Activated CD8-positive, alpha-beta memory T cell treated with anti-CD3 and anti-CD28 coated beads, Interleukin-2, amount 50 U/mL, for 1 hour (primary cell): ENCODE measurements around the gene USP34.
A peak's percentile ranks its signal among the peaks of the same experiment; 100 is the strongest.
"Not testable (repeated sequence)": the region's sequence is repeated elsewhere in the genome, so short reads cannot be mapped to it uniquely, and the experiment has no call there.

Experiments
- DNase-seq: peaks from one replicate; pipeline ENCODE4 v3.0.0-alpha.2; 2020; ENCODE audit errors: extremely low read depth

The USP34 gene

GRCh38 chr2:61185231-61185728, 285.6 kb downstream of the USP34 start:
- no peak for DNase-seq

- DNase-seq = no peak
Observed at GRCh38 chr2:61184263-61184662, 286.6 kb downstream of the USP34 start.

DNA sequence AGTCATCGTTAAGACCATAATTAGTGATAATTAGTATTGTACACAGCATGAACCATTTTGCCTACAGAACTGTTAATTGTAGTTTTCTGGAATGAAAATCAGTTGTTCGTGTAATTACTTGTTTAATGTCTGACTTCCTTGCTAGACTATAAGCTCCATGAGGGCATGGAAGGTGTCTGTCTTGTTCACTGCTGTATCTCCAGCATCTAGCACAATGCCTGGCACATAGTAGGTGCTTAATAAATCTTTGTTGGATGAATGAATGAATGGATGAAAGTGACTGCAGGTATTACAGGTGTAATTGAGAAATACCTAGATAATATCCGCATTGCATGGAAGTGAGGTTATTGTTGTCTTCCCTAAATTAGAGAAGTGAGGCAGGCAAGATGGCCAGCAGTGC, 287.1 kb downstream of the USP34 start:
- no peak for DNase-seq

GRCh38 chr2:61182059-61182383, 288.9 kb downstream of the USP34 start:
- no peak for DNase-seq

GRCh38 chr2:61181382-61182058, 289.4 kb downstream of the USP34 start:
- no peak for DNase-seq

DNA sequence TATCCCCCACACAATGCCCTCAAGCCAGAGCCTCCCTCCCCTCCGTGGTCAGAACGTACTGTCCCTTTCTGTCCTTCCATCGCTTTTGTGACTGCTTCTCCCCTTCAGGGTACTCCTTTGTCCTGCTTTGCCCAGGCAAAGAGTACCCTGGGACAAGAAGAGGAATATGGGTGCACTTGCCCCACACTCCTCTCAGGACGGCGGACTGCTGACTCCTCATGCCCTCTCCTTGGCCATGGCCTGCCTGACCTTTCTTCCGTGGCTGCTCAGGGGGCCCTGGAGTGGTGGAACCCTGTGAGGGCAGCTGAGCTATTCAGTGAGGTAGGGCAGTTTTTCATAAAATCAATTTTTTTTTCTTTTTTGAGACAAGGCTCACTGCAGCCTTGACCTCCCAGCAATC, 290.2 kb downstream of the USP34 start:
- DNase-seq = no peak

DNA sequence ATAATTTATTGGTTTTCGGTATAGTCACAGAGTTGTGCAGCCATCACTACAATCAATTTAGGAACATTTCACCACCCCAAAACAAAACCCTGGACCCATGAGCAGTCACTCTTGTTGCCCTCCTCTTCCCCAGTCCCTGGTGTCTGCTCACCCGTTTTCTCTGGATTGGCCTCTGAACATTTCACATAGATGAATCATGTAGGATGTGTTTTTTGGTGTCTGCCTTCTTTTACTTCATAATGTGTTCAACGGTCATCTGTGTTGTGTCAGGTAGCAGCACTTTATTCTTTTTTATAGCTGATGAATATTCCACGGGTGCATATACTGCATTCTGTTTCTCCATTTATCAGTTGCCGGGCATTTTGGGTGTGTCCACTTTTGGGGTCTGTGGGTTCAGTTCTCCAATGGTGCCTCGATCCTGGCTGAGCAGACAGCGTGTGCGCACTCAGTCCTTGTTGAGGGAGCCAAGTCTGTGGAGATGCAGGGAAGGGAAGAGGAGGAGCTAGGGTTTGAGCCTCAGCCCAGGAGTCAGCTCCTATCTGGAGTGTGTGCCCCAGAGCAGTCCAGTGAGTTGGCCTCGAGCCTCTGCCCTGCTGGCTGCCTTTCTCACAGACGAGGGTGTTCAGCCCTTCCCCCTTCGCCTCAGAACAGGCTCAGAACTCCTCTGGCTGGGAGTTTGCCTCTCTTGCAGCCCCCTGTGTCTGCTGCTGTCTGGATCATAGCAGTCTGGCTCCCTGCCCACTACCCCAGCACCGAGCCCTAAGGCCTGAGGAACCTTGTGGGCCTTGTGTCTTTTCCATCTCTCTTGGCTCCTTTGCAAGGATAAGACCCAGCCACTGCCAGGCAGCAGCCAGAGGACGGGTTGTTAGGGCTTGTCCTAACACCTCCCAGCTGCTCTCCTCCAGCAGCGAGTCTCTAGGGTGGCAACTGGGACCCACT, 290.9 kb downstream of the USP34 start:
- DNase-seq = no peak

DNA sequence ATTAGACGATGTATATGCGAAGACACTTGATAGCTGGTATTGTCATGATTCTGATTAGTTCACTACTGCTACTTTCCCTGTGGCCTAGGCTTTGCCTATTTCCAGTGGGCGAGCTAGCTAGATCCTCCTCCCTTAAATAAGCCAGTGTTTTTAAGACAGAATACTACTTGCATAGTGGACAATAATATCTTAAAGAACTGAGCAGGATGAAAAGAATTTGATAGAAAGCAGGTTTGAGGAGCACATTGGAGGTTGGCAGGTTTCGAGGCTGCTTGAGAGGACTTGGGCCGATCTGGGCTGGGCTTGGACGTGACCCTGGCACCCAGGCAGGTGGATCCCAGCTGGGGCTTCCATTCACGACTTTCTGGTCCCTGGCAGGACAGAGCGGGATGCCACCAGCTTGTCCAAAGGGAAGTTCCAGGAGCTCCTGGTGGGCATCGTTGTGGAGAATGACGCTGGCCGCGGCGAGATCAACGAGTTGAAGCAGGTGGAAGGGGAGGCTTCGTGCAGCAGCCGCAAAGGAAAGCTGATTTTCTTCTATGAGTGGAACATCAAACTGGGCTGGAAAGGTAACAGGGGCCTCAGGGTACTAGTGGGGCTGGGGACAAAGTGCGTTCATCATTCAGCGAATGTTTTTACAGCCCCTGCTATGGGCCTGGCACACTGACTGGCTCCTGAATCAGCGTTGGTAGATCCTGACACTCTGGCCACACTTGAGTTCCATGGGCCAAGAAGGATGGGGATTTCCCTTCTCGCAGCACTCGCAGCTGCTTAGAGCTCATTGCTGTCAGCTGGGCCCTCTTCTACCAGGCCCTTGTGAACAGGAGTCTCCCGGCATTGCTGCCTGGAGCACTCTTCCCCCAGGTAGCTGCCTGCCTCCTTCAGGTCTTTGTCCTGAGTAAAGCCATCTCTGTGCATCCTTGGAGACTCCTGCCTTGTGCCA, 292.0 kb downstream of the USP34 start:
- DNase-seq = no peak

- peak; percentile 12 for DNase-seq
Observed at GRCh38 chr2:61177727-61178549, 292.9 kb downstream of the USP34 start.

- DNase-seq = peak; percentile 58
Observed at GRCh38 chr2:61176755-61177726, 293.8 kb downstream of the USP34 start.

DNA sequence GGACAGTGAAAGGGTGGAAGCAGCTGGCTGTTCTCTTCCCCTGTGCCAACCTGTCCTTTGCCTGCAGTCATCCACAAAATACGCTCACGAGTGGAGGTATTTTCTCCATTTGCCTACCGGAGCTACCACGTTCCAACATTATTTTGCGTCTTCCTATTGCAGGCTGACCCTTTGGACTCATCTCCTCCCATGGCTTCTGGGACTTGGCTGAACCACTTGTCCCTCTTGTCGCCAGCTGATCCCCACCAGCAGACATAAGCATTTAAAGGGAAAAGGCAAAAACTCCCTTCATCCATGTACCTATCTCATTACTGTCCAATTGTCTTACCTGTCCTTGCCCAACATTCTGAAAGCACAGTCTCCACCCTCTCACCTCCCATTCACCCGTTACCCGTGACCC, 295.9 kb downstream of the USP34 start:
- no peak for DNase-seq

- DNase-seq = no peak
Observed at GRCh38 chr2:61173116-61173515, 297.8 kb downstream of the USP34 start.

DNA sequence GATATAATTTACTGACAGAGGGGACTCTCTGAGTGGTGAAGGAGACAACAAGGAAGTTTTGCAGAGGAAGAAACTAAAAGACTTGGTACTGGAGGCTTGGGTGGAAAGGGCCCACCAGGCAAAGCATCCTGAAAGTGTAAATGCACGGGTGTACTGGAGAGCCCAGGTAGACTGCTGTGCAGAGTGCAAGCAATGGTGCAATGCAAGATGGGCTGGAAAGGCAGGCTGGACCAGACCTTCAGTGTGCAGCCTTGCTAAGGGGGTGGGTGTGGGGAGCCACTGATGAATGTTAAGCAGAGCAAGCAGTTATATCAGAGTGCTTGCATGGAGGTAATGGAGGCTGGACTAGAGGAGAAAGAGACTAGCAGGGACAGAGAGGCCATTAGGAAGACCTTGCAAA, 298.2 kb downstream of the USP34 start:
- DNase-seq = no peak

- no peak for DNase-seq
Observed at GRCh38 chr2:61167579-61167978, 303.3 kb downstream of the USP34 start.

GRCh38 chr2:61165946-61166345, 304.9 kb downstream of the USP34 start:
- no peak for DNase-seq

DNA sequence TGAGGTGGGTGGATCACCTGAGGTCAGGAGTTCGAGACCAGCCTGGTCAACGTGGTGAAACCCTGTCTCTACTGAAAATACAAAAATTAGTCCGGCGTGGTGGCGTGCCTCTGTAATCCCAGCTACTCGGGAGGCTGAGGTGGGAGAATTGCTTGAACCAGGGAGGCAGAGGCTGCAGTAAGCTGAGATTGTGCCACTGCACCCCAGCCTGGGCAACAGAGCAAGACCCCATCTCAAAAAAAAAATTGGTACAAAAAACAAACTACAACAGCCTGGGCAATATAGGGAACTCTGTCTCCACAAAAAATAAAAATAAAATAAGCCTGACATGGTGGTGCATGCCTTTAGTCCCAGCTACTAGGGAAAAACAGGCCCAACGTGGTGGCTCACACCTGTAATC, 305.8 kb downstream of the USP34 start:
- DNase-seq = not testable (repeated sequence)

DNA sequence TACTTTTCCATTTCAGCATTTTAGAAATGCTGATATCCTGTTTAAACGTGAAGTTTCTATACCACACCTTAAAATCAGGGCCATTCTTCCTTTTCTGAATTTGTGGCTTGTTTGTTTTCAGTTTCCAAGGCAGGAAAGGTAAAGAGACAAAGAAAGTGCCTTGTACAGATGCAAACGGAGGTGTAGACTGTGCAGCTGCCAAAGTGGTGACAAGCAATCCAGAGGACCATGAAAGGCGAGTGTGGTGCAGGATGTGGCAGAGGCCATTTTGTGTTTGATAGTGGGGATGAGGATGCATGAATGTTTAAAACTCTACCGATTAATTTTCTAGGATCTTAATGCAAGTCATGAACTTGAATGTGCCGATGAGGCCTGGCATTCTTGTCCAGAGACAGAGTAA, 308.2 kb downstream of the USP34 start:
- DNase-seq = no peak

- DNase-seq = no peak
Observed at GRCh38 chr2:61161888-61162287, 309.0 kb downstream of the USP34 start, which contains the start of gene C2orf74. Gene C2orf74, plus strand, starts transcription at chr2:61162188. Its CDS starts 327 bp downstream, at chr2:61162515.

DNA sequence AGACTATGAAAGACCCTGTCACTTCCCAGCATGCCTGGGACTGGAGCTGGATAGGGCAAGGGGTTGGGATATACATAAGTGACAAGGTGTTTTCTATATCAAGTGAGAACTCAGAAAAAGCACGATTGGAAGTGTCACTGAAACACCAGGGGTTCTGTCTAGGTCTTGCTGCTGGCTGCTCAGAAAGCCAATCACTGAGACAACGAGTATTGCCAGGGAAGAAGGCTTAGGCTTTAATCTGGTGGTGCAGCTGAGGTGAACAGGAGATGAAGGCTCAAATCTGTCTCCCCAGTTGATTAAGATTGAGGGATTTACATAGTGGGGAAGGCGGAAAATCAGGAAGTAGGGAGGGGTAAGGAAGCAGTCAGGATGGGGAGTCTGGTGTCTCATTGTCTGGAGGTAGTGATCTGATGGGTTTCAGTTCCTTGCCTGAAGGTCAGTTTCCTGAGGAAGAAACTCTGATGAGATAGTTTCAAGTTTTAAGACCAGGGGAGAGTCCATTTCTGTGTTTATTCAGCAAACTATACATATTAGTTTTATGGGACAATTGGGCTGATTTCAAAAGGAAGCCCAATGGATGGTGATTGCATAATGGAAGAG, 312.4 kb downstream of the USP34 start:
- DNase-seq = no peak
